ENCODE data around the gene TNRC6C. TPM values are rescaled to one million over a fixed set of nuclear protein-coding genes. Genes with fewer than 3 reads are reported as not detected.
"Not testable (repeated sequence)": the region's sequence is repeated elsewhere in the genome, so short reads cannot be mapped to it uniquely, and the experiment has no call there.

The TNRC6C gene
- total RNA-seq, 1 donor from 2014 or later = 5.6 TPM

- no peak for DNase-seq (ENCODE audit: low read depth)
Measured at GRCh38 chr17:77962348-77962747, 3.8 kb downstream of the TNRC6C start.

- peak; percentile 90 for DNase-seq (ENCODE audit: low read depth)
Measured at GRCh38 chr17:77963441-77963840, 4.9 kb downstream of the TNRC6C start.

- DNase-seq (ENCODE audit: low read depth) = no peak
Measured at GRCh38 chr17:77965352-77965751, 6.8 kb downstream of the TNRC6C start.

- no peak for DNase-seq (ENCODE audit: low read depth)
Measured at GRCh38 chr17:77966476-77966875, 8.0 kb downstream of the TNRC6C start.

- DNase-seq (ENCODE audit: low read depth) = no peak
Measured at GRCh38 chr17:77968788-77969187, 10.3 kb downstream of the TNRC6C start.

DNA sequence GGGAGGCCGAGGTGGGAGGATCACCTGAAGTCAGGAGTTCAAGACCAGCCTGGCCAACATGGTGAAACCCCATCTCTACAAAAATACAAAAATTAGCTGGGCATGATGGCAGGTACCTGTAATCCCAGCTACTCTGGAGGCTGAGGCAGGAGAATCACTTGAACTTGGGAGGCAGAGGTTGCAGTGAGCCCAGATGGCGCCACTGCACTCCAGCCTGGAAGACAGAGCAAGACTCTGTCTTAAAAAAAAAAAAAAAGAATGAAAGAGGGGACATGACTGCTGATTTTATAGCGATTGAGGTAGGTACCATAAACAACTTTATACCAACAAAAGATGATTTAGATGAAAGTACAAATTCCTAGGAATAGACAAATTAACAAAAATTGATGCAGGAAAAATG lies 13.8 kb downstream of the TNRC6C start:
- DNase-seq (ENCODE audit: low read depth) = not testable (repeated sequence)

GRCh38 chr17:77973953-77974352 lies 15.4 kb downstream of the TNRC6C start:
- no peak for DNase-seq (ENCODE audit: low read depth)

GRCh38 chr17:77974396-77974795 lies 15.9 kb downstream of the TNRC6C start:
- no peak for DNase-seq (ENCODE audit: low read depth)

DNA sequence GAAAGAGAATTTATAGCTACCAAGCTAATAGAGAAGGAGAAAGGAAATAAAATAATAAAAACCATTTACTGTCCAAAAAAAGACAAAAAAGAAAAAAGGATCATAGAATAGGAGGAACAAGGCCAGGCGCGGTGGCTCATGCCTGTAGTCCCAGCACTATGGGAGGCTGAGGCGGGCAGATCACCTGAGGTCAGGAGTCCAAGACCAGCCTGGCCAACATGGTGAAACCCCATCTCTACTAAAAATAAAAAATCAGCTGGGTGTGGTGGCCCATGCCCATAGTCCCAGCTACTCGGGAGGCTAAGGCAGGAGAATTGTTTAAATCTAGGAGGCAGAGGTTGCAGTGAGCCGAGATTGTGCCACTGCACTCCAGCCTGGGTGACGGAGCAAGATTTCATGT lies 23.9 kb downstream of the TNRC6C start:
- not testable (repeated sequence) for DNase-seq (ENCODE audit: low read depth)

GRCh38 chr17:77990301-77990700 lies 31.8 kb downstream of the TNRC6C start:
- no peak for DNase-seq (ENCODE audit: low read depth)

DNA sequence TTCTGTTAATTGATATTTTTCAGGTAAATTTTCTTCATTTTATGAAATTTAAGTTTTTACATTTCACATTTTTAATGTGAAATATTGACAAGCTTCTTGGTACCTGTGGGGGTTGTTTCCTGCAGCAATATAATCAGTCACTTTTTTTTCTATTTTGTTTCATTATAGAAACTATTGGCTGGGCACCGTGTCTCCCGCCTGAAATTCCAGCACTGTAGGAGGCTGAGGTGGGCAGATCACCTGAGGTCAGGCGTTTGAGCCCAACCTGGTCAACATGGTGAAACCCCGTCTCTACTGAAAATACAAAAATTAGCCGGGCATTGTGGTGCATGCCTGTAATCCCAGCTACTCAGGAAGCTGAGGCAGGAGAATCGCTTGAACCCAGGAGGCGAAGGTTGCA lies 35.2 kb downstream of the TNRC6C start:
- not testable (repeated sequence) for DNase-seq (ENCODE audit: low read depth)

DNA sequence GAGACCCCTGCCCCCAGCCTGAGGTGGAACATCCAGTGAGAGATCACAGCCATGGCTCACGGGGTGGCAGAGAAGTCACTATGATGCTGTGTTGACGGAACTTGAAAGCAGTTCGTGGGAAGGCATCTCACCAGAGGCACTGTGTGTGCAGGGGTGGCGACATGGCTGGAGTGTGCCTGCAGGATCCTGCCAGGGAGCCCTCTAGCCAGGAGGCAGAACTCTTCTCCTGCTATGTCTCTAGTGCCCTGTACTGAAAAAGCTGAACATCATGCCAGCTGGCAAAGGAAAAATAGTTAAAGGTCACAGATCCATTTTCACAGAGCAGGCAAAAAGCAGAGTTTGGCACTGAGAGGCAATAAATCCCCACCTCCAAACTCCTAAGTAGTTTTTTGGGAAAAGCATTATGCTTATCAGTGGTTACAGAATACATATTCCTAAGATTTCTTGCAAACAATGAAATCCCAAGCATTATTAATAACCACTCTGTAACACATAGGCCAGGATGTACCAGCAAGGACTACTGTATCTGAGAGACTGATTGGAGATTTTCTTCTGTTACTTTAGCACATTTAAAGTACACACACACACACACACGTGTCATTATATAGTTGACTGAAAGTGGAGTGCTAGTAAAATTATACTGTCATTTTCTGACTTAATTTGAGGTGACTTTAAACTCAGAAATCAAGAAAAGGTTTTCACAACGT lies 36.8 kb downstream of the TNRC6C start:
- DNase-seq (ENCODE audit: low read depth) = no peak

DNA sequence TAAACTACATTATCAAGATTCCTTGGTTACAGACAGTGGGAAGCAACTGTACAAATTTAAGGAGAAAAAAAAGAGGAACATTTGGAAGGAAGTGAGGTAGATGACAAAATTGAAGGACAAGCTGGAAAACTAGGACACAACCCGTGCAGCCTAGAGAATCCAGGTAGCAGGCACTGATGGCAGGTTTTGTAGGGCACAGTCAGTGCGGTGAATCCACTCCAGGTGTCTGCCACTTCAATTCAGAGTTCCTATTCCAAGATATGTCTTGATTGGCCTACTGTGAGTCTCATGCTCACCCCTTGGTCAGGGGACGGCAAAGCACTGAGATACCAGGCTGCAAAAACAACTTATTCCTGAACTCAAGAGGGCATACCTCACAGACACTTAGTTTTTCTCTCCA lies 37.8 kb downstream of the TNRC6C start:
- no peak for DNase-seq (ENCODE audit: low read depth)

GRCh38 chr17:77999413-78000173 lies 41.1 kb downstream of the TNRC6C start:
- DNase-seq (ENCODE audit: low read depth) = peak; percentile 22

DNA sequence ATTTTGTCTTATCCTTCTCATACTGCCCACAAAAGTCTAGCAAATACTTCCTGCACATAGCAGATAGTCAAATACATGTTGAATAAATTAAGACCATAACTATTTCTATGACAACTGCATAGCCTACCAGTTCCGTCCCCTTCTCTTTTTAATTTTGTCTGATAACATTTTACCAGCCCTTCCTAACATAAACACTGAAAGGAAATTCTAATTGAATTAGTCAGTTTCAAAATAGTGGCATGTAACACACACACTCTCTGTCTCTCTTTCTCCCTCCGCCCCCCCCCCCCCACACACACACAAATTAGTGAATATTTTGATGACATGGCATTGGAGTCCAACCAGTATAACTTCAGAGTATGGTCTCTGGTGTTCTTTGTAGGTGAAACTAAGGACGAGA lies 41.8 kb downstream of the TNRC6C start:
- DNase-seq (ENCODE audit: low read depth) = no peak

DNA sequence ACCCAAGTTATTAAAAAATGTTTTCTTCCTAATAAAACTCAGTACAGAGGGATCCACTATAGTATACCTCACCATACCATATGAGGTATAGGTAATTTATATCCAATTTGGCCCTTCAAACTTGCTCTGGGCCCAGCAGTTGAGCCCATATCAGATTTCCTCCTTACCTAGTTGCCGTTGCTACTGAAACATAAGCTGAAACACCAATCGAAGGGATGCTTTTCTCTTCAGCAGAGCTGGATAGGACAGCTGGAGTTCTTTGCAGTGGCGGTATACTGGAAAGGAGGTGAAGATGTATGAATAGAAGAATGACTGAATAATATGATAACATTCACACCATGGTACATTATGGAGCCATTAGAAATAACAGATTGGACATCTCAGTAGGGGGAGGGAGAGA lies 42.7 kb downstream of the TNRC6C start:
- DNase-seq (ENCODE audit: low read depth) = no peak

GRCh38 chr17:78001612-78002011 lies 43.1 kb downstream of the TNRC6C start:
- DNase-seq (ENCODE audit: low read depth) = no peak

- no peak for DNase-seq (ENCODE audit: low read depth)
Measured at GRCh38 chr17:78002166-78002565, 43.7 kb downstream of the TNRC6C start.

DNA sequence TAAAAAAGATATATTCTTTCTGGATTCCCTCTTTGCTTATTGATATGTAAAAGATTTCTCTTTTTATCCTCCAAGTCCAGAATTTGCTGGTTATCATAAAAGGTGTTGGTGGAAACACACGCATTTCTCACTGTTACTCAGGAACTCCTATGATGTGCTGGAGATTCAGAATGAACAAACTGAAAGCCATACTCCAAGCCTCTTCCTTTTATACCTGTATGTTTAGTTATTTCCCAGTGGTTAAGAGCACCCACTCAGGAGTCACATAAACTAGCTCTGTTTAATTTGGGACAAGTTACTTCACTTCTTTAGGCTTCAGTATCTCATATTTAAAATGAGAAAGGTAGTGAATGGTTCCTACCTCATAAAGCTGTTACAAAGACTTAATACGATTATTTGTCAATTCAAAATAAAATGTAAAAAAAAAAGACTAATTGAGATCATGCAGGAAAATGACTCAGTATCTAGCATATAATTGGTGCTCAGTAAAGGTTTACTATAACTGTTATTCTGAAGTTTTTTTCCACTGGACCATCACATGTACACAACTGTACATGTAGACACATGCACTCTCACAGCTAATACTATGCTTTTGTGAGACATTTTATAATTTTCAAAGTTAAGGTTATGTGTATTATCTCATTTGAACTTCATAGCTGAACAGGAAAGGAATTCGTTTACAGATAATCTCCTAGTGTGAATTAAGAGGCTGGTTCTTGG lies 47.1 kb downstream of the TNRC6C start:
- DNase-seq (ENCODE audit: low read depth) = no peak

GRCh38 chr17:78006338-78006737 lies 47.8 kb downstream of the TNRC6C start:
- DNase-seq (ENCODE audit: low read depth) = no peak

GRCh38 chr17:78007647-78008046 lies 49.1 kb downstream of the TNRC6C start:
- DNase-seq (ENCODE audit: low read depth) = no peak

- DNase-seq (ENCODE audit: low read depth) = no peak
Measured at GRCh38 chr17:78010759-78011158, 52.3 kb downstream of the TNRC6C start.
